Measurements from ENCODE around the gene SCAF1. TPM values are rescaled to one million over a fixed set of nuclear protein-coding genes. Genes with fewer than 3 reads are reported as not detected.
A peak's percentile ranks its signal among the peaks of the same experiment; 100 is the strongest.

The SCAF1 gene
- total RNA-seq, 1 experiment from 2014 or later, result 46.8 TPM

DNA sequence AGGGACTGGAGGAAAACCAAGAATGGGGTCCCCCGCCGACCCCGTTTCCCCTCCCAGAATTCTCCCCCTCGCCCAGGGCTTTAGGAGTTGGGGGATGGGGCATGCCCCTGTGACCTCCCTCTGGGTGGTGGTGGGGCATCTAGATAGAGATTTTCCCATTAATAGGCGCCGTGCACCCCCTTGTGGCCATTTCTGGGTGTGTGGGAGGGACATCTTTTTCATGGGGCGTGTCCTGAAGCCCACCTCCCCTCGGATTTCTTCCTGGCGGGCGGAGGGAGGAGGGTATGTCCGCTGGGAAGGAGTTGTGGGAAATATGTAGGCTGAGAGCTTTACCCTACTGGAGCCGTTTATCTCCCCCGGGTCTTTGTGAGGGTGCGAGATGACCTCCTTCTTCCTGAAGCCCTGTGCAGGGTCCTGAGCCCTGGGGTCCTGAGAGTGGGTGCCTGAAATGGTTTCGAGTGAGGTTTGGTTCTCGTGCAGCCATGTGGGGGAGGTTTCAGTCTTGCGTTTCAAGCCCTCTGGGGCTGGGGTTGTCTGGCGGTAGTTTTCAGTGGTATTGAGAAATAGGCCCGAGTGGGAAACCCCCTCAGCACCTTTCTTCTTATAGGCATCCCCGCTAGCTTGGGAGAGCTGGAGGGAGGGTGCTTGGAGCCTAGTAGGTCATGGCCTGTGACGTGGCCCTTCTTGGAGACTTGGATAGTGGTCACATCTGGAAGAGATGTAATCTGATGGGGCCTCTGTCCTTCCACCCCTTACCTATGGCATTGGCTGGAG is 36.1 kb downstream of the SCAF1 start:
- Histone ChIP-seq H3K9me2 (replicated peaks; ENCODE audit: low read length) (no peaks in the 10 kb centered on the region), H3F3A (ENCODE audit: low read length, unreplicated experiment) (no peaks in the 10 kb centered on the region), H3K27ac (ENCODE audit: low read length) (peak overlapping the region; percentile 80), H3K36me3 (ENCODE audit: low read depth, low read length) (peaks cover 28% of the 10 kb centered on the region), H3K9me3 (ENCODE audit: low read length) (no peaks in the 10 kb centered on the region), H3K79me2 (ENCODE audit: low read length) (peaks cover 53% of the 10 kb centered on the region), H4K20me1 (ENCODE audit: low read length) (peaks cover 34% of the 10 kb centered on the region), H3K4me2 (ENCODE audit: low read length) (peak overlapping the region; percentile 99), H3K4me1 (ENCODE audit: insufficient read depth, low read length) (peaks cover 20% of the 10 kb centered on the region), H3K27me3 (ENCODE audit: low read length) (no peaks in the 10 kb centered on the region), H2AFZ (ENCODE audit: low read length) (no peak overlapping the region; the same call in 1 of the 2 replicates), H3K9ac (ENCODE audit: low read length) (peak overlapping the region; percentile 99), H3K4me3 (ENCODE audit: low read length) (peak overlapping the region; percentile 86)
- no peak for TF ChIP-seq EZH2 (IDR thresholded peaks at IDR 0.05; ENCODE audit: low read length, unreplicated experiment)
- no peak for TF ChIP-seq EZH2phosphoT487 (IDR thresholded peaks at IDR 0.05; ENCODE audit: borderline replicate concordance, low read length)
- TF ChIP-seq, protein P1, sequence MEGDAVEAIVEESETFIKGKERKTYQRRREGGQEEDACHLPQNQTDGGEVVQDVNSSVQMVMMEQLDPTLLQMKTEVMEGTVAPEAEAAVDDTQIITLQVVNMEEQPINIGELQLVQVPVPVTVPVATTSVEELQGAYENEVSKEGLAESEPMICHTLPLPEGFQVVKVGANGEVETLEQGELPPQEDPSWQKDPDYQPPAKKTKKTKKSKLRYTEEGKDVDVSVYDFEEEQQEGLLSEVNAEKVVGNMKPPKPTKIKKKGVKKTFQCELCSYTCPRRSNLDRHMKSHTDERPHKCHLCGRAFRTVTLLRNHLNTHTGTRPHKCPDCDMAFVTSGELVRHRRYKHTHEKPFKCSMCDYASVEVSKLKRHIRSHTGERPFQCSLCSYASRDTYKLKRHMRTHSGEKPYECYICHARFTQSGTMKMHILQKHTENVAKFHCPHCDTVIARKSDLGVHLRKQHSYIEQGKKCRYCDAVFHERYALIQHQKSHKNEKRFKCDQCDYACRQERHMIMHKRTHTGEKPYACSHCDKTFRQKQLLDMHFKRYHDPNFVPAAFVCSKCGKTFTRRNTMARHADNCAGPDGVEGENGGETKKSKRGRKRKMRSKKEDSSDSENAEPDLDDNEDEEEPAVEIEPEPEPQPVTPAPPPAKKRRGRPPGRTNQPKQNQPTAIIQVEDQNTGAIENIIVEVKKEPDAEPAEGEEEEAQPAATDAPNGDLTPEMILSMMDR (conservative IDR thresholded peaks at IDR 0.05; ENCODE audit: low read depth, low read length), result peak; percentile 86
- CTCF ChIA-PET, result no interaction called here
- peak; percentile 75 for DNase-seq
- intact Hi-C loops (cut with micrococcal nuclease), result loop anchor here (1.0 to 5.0 kb wide), 5 partner anchors 87 to 199 kb away; partner anchors contain the start of genes AKT1S1, PRR12, RPS11 and TBC1D17
- no TSS peak for BruUV-seq (replicated peaks)
- no peak for ATAC-seq
- POLR2A ChIA-PET (ENCODE audit: unreplicated experiment), result interaction anchor here (0.6 kb wide), 1 partner anchor 151 kb away, joined by 3 read pairs; no protein-coding TSS in a partner anchor

DNA sequence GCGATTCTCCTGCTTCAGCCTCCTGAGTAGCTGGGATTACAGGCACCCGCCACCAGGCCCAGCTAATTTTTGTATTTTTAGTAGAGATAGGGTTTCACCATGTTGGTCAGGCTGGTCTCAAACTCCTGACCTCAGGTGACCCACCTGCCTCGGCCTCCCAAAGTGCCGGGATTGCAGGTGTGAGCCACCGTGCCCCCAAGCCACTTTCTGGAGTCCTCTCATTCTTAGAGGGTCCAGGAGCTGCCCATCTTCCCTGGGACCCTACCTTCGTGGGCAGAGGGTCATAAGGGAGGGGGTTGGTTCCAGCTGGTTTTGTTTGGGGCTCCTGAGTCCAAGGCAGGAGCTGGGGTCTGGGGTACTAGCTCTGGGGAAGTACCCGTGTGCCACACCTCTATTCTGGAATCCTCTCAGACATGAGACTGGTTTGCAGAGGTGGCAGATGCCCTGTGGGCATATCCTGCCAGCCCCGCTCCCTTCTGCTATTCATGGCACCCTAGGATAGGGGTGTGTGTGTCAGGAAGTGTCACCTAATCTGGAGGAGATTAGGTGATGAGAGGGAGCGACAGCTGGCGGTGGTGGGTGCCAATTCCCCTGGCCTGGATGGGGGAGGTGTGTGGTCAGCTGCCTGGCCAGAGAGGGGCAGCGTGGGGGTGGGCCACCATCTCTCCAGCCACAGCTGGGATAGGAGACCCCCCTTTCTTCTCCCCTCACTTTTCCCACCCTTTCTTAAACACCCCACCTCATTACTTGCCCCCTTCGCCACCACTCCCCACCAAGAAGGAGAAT is 37.2 kb downstream of the SCAF1 start:
- Histone ChIP-seq H3K4me3 (ENCODE audit: low read length) (peak overlapping the region; percentile 46), H3K4me2 (ENCODE audit: low read length) (peak overlapping the region; percentile 99), H3K27ac (ENCODE audit: low read length) (no peak overlapping the region), H3K9me3 (ENCODE audit: low read length) (no peaks in the 10 kb centered on the region), H4K20me1 (ENCODE audit: low read length) (peaks cover 34% of the 10 kb centered on the region), H3K9me2 (replicated peaks; ENCODE audit: low read length) (no peaks in the 10 kb centered on the region), H3K27me3 (ENCODE audit: low read length) (no peaks in the 10 kb centered on the region), H3K36me3 (ENCODE audit: low read depth, low read length) (peaks cover 38% of the 10 kb centered on the region), H2AFZ (ENCODE audit: low read length) (no peak overlapping the region), H3K79me2 (ENCODE audit: low read length) (peaks cover 53% of the 10 kb centered on the region), H3K9ac (ENCODE audit: low read length) (no peak overlapping the region), H3K4me1 (ENCODE audit: insufficient read depth, low read length) (peaks cover 20% of the 10 kb centered on the region), H3F3A (ENCODE audit: low read length, unreplicated experiment) (no peaks in the 10 kb centered on the region)
- intact Hi-C loops (cut with micrococcal nuclease), result loop anchor here (5.0 kb wide), 3 partner anchors 128 to 198 kb away; partner anchors contain the start of genes AKT1S1, RPS11 and TBC1D17
- TF ChIP-seq EZH2 (IDR thresholded peaks at IDR 0.05; ENCODE audit: low read length, unreplicated experiment), result no peak
- no TSS peak for BruUV-seq (replicated peaks)
- ATAC-seq (no peak), DNase-seq (peak; percentile 32)
- POLR2A ChIA-PET (ENCODE audit: unreplicated experiment), result interaction anchor here (0.6 kb wide), 2 partner anchors 37 to 49 kb away, joined by 6 to 10 read pairs; no protein-coding TSS in a partner anchor
- CTCF ChIA-PET, result interaction anchor here (0.7 kb wide), 2 partner anchors 78 to 79 kb away, joined by 3 to 11 read pairs; no protein-coding TSS in a partner anchor

DNA sequence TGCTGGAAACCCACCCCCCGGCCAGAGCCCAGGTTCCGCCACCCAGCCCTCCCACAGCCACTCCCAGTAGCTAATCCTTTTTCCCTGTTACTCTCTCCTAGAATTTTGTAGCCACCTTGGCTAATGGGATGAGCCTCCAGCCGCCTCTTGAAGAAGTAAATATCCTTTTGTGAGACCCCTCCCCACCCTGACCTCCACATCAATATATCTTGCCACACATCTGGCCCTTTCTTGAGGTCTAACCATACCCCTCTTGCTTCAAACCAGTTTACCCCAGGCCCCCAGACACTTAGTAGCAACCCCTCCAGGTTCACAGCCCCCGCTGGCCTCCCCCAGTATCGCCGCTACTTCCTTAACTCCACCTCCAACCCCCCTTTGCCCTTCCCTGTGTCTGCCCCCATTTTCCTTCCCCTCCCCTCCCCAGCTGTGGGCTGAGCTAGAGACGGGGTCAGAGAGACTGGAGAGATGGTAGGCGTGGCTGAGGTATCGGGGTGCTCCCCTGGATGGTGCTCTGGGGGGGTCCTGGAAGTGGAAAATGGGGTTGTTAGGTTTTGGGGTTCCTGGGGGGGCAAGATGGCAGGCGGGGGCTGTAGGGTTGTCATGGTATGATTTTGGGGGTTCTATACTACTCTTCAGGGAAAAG is 37.9 kb downstream of the SCAF1 start:
- no peak overlapping the region for H3K4me3 ChIP-seq (ENCODE audit: low read length)
- H2AFZ ChIP-seq (ENCODE audit: low read length), result no peak overlapping the region
- peaks cover 20% of the 10 kb centered on the region for H3K4me1 ChIP-seq (ENCODE audit: insufficient read depth, low read length)
- H3K9me3 ChIP-seq (ENCODE audit: low read length), result no peaks in the 10 kb centered on the region
- no peaks in the 10 kb centered on the region for H3K27me3 ChIP-seq (ENCODE audit: low read length)
- peak overlapping the region; percentile 99 for H3K4me2 ChIP-seq (ENCODE audit: low read length)
- no TSS peak for BruUV-seq (replicated peaks)
- intact Hi-C loops (cut with micrococcal nuclease), result loop anchor here (5.0 kb wide), 3 partner anchors 127 to 197 kb away; partner anchors contain the start of genes AKT1S1, RPS11 and TBC1D17
- POLR2A ChIA-PET (ENCODE audit: unreplicated experiment), result interaction anchor here (0.6 kb wide), 2 partner anchors 38 to 48 kb away, joined by 6 to 10 read pairs; no protein-coding TSS in a partner anchor
- CTCF ChIA-PET, result interaction anchor here (0.7 kb wide), 1 partner anchor 78 kb away, joined by 3 read pairs; no protein-coding TSS in a partner anchor
- no peak overlapping the region for H3K9ac ChIP-seq (ENCODE audit: low read length)
- TF ChIP-seq EZH2 (IDR thresholded peaks at IDR 0.05; ENCODE audit: low read length, unreplicated experiment) (no peak), EZH2phosphoT487 (IDR thresholded peaks at IDR 0.05; ENCODE audit: borderline replicate concordance, low read length) (no peak)
- TF ChIP-seq, protein P1 (conservative IDR thresholded peaks at IDR 0.05; ENCODE audit: low read depth, low read length), result no peak
- peaks cover 53% of the 10 kb centered on the region for H3K79me2 ChIP-seq (ENCODE audit: low read length)
- ATAC-seq, result no peak
- DNase-seq, result no peak
- peaks cover 44% of the 10 kb centered on the region for H3K36me3 ChIP-seq (ENCODE audit: low read depth, low read length)
- H3K9me2 ChIP-seq (replicated peaks; ENCODE audit: low read length), result no peaks in the 10 kb centered on the region
- H3K27ac ChIP-seq (ENCODE audit: low read length), result no peak overlapping the region
- peaks cover 38% of the 10 kb centered on the region for H4K20me1 ChIP-seq (ENCODE audit: low read length)
- H3F3A ChIP-seq (ENCODE audit: low read length, unreplicated experiment), result no peaks in the 10 kb centered on the region

Measured in PC-3 (cell line).